H1 (cell line): Measurements from ENCODE around the gene TGFB2. TPM values are rescaled to one million over a fixed set of nuclear protein-coding genes. Genes with fewer than 3 reads are reported as not detected.

Experiments used
- CTCF ChIA-PET: fragments of 300-600 bp; sonication (Branson Sonifier 250); formaldehyde crosslinking; loops from one replicate; lab custom pipeline; 2021; ENCODE audit not compliant: partially characterized antibody; lab: Charles Lee
- POLR2A ChIA-PET: fragments of 300-600 bp; sonication (Branson Sonifier 250); formaldehyde crosslinking; loops from one replicate; lab custom pipeline; 2021; ENCODE audit warnings: inconsistent platforms; ENCODE audit not compliant: partially characterized antibody; lab: Charles Lee
- DNase-seq, 2 experiments: peaks; one replicate each; pipeline versions ENCODE4 v3.0.0 to v3.0.0-alpha.2; 2010 to 2022; ENCODE audit warnings: low spot score in 2 of 2, low read depth in 1 of 2, mixed read lengths in 1 of 2
- FAIRE-seq: peaks from 2 replicates; lab custom pipeline; 2011; peaks lifted over from hg19 to GRCh38; lab: Jason Lieb, UNC
- H2AFZ ChIP-seq: 2 replicates; pipeline ENCODE4 v1.8.1; 2012; ENCODE audit warnings: low read length, inconsistent platforms
- H2AK5ac ChIP-seq: 2 replicates; pipeline ENCODE4 v1.6.1; 2013; ENCODE audit warnings: low read depth, low read length
- H2BK120ac ChIP-seq: replicated peaks from 2 replicates; pipeline ENCODE3; 2013; ENCODE audit warnings: low read depth, low read length, inconsistent platforms
- H2BK12ac ChIP-seq: 2 replicates; pipeline ENCODE4 v1.6.1; 2013; ENCODE audit warnings: low read depth, low read length
- H2BK15ac ChIP-seq: 2 replicates; pipeline ENCODE4 v1.6.1; 2013; ENCODE audit warnings: low read length
- H2BK20ac ChIP-seq: 2 replicates; pipeline ENCODE4 v1.6.1; 2013; ENCODE audit warnings: low read length
- H2BK5ac ChIP-seq: 2 replicates; pipeline ENCODE4 v1.6.1; 2013; ENCODE audit warnings: low read depth, low read length
- H3K14ac ChIP-seq: 2 replicates; pipeline ENCODE4 v1.6.1; 2013; ENCODE audit warnings: inconsistent platforms; ENCODE audit not compliant: insufficient read length
- H3K18ac ChIP-seq: 2 replicates; pipeline ENCODE4 v1.6.1; 2013; ENCODE audit warnings: low read length; ENCODE audit errors: extremely low read depth
- H3K23ac ChIP-seq: 2 replicates; pipeline ENCODE4 v1.6.1; 2013; ENCODE audit warnings: inconsistent platforms; ENCODE audit not compliant: insufficient read length
- H3K23me2 ChIP-seq: 2 replicates; pipeline ENCODE4 v1.6.1; 2013; ENCODE audit warnings: low read depth, low read length
- H3K27ac ChIP-seq: 2 replicates; pipeline ENCODE4 v1.6.1; 2011; ENCODE audit warnings: low read depth, low read length, inconsistent platforms
- H3K27me3 ChIP-seq, 4 experiments: replicated peaks in 1 of 4; 1 replicate in 1 of 4; 2 replicates in 3 of 4; pipeline versions ENCODE4 v1.6.1 to v1.8.1; 2011 to 2013; ENCODE audit warnings: low read length in 3 of 4, mild to moderate bottlenecking in 3 of 4, inconsistent platforms in 2 of 4, mixed read lengths in 2 of 4, moderate library complexity in 1 of 4; ENCODE audit not compliant: control insufficient read depth in 3 of 4, insufficient read depth in 3 of 4; ENCODE audit errors: extremely low read depth in 1 of 4
- H3K36me3 ChIP-seq, 4 experiments: 2 replicates each; pipeline versions ENCODE4 v1.6.1 to v1.8.1; 2011 to 2013; ENCODE audit warnings: mild to moderate bottlenecking in 4 of 4, low read length in 3 of 4, moderate library complexity in 2 of 4, control low read depth in 1 of 4, inconsistent platforms in 1 of 4; ENCODE audit not compliant: insufficient read depth in 4 of 4, control insufficient read depth in 2 of 4
- H3K4ac ChIP-seq: replicated peaks from 2 replicates; pipeline ENCODE3; 2013; ENCODE audit warnings: low read length, low read depth, mixed read lengths, inconsistent platforms; ENCODE audit not compliant: insufficient read length
- H3K4me1 ChIP-seq, 4 experiments: replicated peaks in 1 of 4; 1 replicate in 1 of 4; 2 replicates in 3 of 4; pipeline versions ENCODE4 v1.6.1 to v1.8.1; 2011 to 2013; ENCODE audit warnings: low read length in 3 of 4, inconsistent platforms in 2 of 4, mixed read lengths in 1 of 4; ENCODE audit not compliant: insufficient read depth in 4 of 4, control insufficient read depth in 3 of 4
- H3K4me2 ChIP-seq, 2 experiments: 2 replicates each; pipeline versions ENCODE4 v1.6.1 to v1.8.1; 2011 to 2013; ENCODE audit warnings: low read depth in 2 of 2, low read length in 2 of 2, control low read depth in 1 of 2, inconsistent platforms in 1 of 2, mild to moderate bottlenecking in 1 of 2; ENCODE audit not compliant: insufficient read depth in 1 of 2
- H3K4me3 ChIP-seq, 4 experiments: fragments of 200-600, 300-600 bp in 1 of 4; sonication (generic), shearing (Covaris generic), sonication (Bioruptor Twin) in 1 of 4; 2 replicates each; pipeline versions ENCODE4 v1.5.1 to v1.8.1; 2011 to 2016; ENCODE audit warnings: low read length in 4 of 4, low read depth in 3 of 4, control low read depth in 2 of 4, inconsistent platforms in 2 of 4, mild to moderate bottlenecking in 2 of 4, mixed read lengths in 1 of 4, moderate library complexity in 1 of 4; ENCODE audit not compliant: insufficient read depth in 2 of 4; ENCODE audit errors: extremely low read depth in 1 of 4
- H3K56ac ChIP-seq: replicated peaks from 2 replicates; pipeline ENCODE3; 2013; ENCODE audit warnings: low read depth, mild to moderate bottlenecking, mixed read lengths, low read length, inconsistent platforms; ENCODE audit not compliant: insufficient read length
- H3K79me1 ChIP-seq: 2 replicates; pipeline ENCODE4 v1.6.1; 2013; ENCODE audit warnings: low read depth, low read length, control low read depth
- H3K79me2 ChIP-seq, 2 experiments: 2 replicates each; pipeline versions ENCODE4 v1.6.1 to v1.8.1; 2012 to 2013; ENCODE audit warnings: low read length in 2 of 2, mild to moderate bottlenecking in 2 of 2, inconsistent platforms in 1 of 2; ENCODE audit not compliant: insufficient read depth in 2 of 2, control insufficient read depth in 1 of 2
- H3K9ac ChIP-seq, 4 experiments: replicated peaks in 1 of 4; 1 replicate in 1 of 4; 2 replicates in 3 of 4; pipeline versions ENCODE4 v1.6.1 to v1.8.1; 2011 to 2013; ENCODE audit warnings: low read depth in 3 of 4, low read length in 3 of 4, control low read depth in 2 of 4, mild to moderate bottlenecking in 2 of 4, moderate library complexity in 2 of 4, inconsistent platforms in 1 of 4; ENCODE audit errors: extremely low read depth in 1 of 4
- H3K9me3 ChIP-seq, 2 experiments: 2 replicates each; pipeline versions ENCODE4 v1.6.1 to v1.8.1; 2012 to 2013; ENCODE audit warnings: mild to moderate bottlenecking in 2 of 2, moderate library complexity in 2 of 2, control low read depth in 1 of 2, inconsistent platforms in 1 of 2, low read depth in 1 of 2, low read length in 1 of 2, mixed read lengths in 1 of 2; ENCODE audit not compliant: insufficient read depth in 2 of 2
- H4K20me1 ChIP-seq, 2 experiments: replicated peaks in 1 of 2; 2 replicates each; pipeline versions ENCODE3 to v1.8.1; 2011 to 2013; ENCODE audit warnings: inconsistent platforms in 2 of 2, low read length in 2 of 2, mild to moderate bottlenecking in 1 of 2; ENCODE audit not compliant: insufficient read depth in 2 of 2, control insufficient read depth in 1 of 2
- H4K5ac ChIP-seq: 2 replicates; pipeline ENCODE4 v1.6.1; 2013; ENCODE audit warnings: low read length, low read depth, mixed read lengths, inconsistent platforms; ENCODE audit not compliant: insufficient read length
- H4K8ac ChIP-seq: 2 replicates; pipeline ENCODE4 v1.8.0; 2013; ENCODE audit warnings: mild to moderate bottlenecking, moderate library complexity, low read length, inconsistent platforms; ENCODE audit not compliant: insufficient read depth; ENCODE audit errors: extremely low read depth
- H4K91ac ChIP-seq: replicated peaks from 2 replicates; pipeline ENCODE3; 2013; ENCODE audit warnings: low read length, mixed read lengths, inconsistent platforms; ENCODE audit not compliant: insufficient read length
- CBX8 ChIP-seq: fragments of 300-800, 300-1000 bp; sonication (generic); IDR thresholded peaks from 2 replicates; pipeline ENCODE4 v1.7.1; 2016; ENCODE audit warnings: low read depth, low read length, borderline replicate concordance
- CTBP2 ChIP-seq: IDR thresholded peaks from 2 replicates; pipeline ENCODE4 v1.7.0; 2011; ENCODE audit warnings: borderline replicate concordance, mild to moderate bottlenecking, moderate library complexity, mixed read lengths, low read length; ENCODE audit not compliant: insufficient read depth, insufficient read length
- FOSL1 ChIP-seq: IDR thresholded peaks from 2 replicates; pipeline ENCODE4 v1.6.1; 2011; ENCODE audit warnings: mild to moderate bottlenecking, low read depth, low read length, moderate library complexity; ENCODE audit not compliant: insufficient read depth
- GTF2F1 ChIP-seq: IDR thresholded peaks from 2 replicates; pipeline ENCODE4 v1.6.1; 2012; ENCODE audit warnings: low read depth, low read length, improper control_type of control experiment, borderline replicate concordance
- HDAC2 ChIP-seq, 2 experiments: fragments of 300-600 bp in 1 of 2; sonication (generic) in 1 of 2; IDR thresholded peaks; 2 replicates each; pipeline ENCODE4 v1.6.1; 2011 to 2012; ENCODE audit warnings: low read depth in 2 of 2, low read length in 2 of 2, mild to moderate bottlenecking in 2 of 2, moderate library complexity in 2 of 2, borderline replicate concordance in 1 of 2, inconsistent platforms in 1 of 2
- KDM5A ChIP-seq: fragments of 200-600 bp; IDR thresholded peaks from 2 replicates; pipeline ENCODE4 v1.7.1; 2012; ENCODE audit warnings: mild to moderate bottlenecking, low read length, inconsistent platforms, mixed read lengths
- POLR2A ChIP-seq, 2 experiments: IDR thresholded peaks; 1 replicate in 1 of 2; 2 replicates in 1 of 2; pipeline ENCODE4 v1.6.1; 2011; ENCODE audit warnings: low read depth in 2 of 2, low read length in 2 of 2, mild to moderate bottlenecking in 2 of 2; ENCODE audit errors: control extremely low read depth in 1 of 2
- SAP30 ChIP-seq: fragments of 300-600 bp; sonication (generic); IDR thresholded peaks from 2 replicates; pipeline ENCODE4 v1.7.1; 2012; ENCODE audit warnings: low read length, moderate library complexity, mild to moderate bottlenecking, inconsistent platforms; ENCODE audit not compliant: insufficient read depth, insufficient replicate concordance
- SIX5 ChIP-seq: IDR thresholded peaks from 2 replicates; pipeline ENCODE4 v1.6.1; 2011; ENCODE audit warnings: mild to moderate bottlenecking, low read depth, low read length
- SRF ChIP-seq: IDR thresholded peaks from 2 replicates; pipeline ENCODE4 v1.6.1; 2011; ENCODE audit warnings: mild to moderate bottlenecking, low read depth, low read length, moderate library complexity
- WGBS, 2 experiments: shearing (Covaris generic) in 1 of 2; methylation state at CpG; one replicate each; pipeline versions ENCODE4 v1.1.6 to v1.1.7; 2013 to 2015; ENCODE audit warnings: low lambda C conversion rate in 2 of 2, mixed read lengths in 2 of 2, inconsistent platforms in 1 of 2, low coverage in 1 of 2, missing lambda C conversion rate in 1 of 2; ENCODE audit not compliant: insufficient replicate concordance in 2 of 2, insufficient coverage in 1 of 2, insufficient read length in 1 of 2; ENCODE audit errors: extremely low coverage in 1 of 2, missing lambda C conversion rate in 1 of 2; 5-methylcytosine and 5-hydroxymethylcytosine counted together
- polyA plus RNA-seq, 7 experiments: library from polyadenylated mRNA; depleted of rRNA in 3 of 7; stranded (reverse) in 5 of 7; unstranded in 2 of 7; fragments of >200 nt in 5 of 7; fragments of 200-250 nt in 2 of 7; gene quantifications; 1 replicate in 5 of 7; 2 replicates in 1 of 7; 4 replicates in 1 of 7; pipeline versions ENCODE4 v1.2.1 to v1.2.3, GENCODE V29; 2011 to 2013; ENCODE audit warnings: missing spikeins in 2 of 7, mixed read lengths in 2 of 7
- total RNA-seq: library from RNA; stranded (reverse); fragmentation: NEBNext Ultra II Directional; extraction: Animal tissue kit (Norgen Biotek cat#: 25700); gene quantifications from 2 replicates; pipeline ENCODE4 v1.2.1, GENCODE V29; 2021

TGFB2 gene
- total and polyA plus RNA-seq, 2 of the 8 experiments (the other 6 are each of a cell fraction or from before 2014, with no cell fraction given), result 0.26 to 0.84 TPM

DNA sequence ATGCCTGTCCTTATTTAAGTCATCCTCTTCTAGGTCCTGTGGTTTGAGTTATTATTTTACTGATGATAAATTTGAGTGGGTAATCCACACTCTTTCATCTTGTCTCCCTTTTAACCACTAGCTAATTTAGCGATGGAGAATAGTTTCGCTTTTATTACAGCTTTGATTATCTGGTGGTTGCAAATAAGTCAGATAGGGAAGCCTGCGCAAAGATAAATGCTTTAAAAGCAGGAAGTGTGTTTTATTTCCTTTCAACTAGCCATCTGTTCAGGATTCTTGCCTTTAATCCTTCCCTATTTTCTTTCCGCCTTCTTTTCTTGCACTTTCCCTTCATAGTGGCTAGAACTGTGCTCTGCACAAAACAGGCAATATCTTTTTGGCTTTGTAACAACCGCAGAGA lies 129.0 kb downstream of the TGFB2 start:
- Histone ChIP-seq H2BK12ac (no peak overlapping the region), H2AFZ (no peak overlapping the region), H3K79me1 (no peaks in the 10 kb centered on the region), H3K4me3 (no peak overlapping the region), H3K9ac (no peak overlapping the region), H2BK15ac (no peak overlapping the region), H3K27ac (no peak overlapping the region), H2BK5ac (no peak overlapping the region), H3K14ac (no peak overlapping the region), H3K4me2 (no peak overlapping the region), H2BK20ac (no peak overlapping the region), H3K27me3 (no peaks in the 10 kb centered on the region), H3K4me1 (no peaks in the 10 kb centered on the region), H2AK5ac (no peak overlapping the region), H4K8ac (no peak overlapping the region), H3K23me2 (no peaks in the 10 kb centered on the region), H3K36me3 (no peaks in the 10 kb centered on the region), H4K20me1 (no peaks in the 10 kb centered on the region), H3K18ac (no peak overlapping the region), H3K56ac (no peak overlapping the region), H3K23ac (no peak overlapping the region), H4K5ac (no peak overlapping the region), H2BK120ac (no peak overlapping the region), H3K79me2 (no peaks in the 10 kb centered on the region), H3K9me3 (no peaks in the 10 kb centered on the region), H3K4ac (no peak overlapping the region), H4K91ac (no peak overlapping the region)
- FAIRE-seq (no peak), DNase-seq (no peak)
- CTCF ChIA-PET, result no interaction called here
- POLR2A ChIA-PET, result no interaction called here
- WGBS, 2 experiments, result 93% methylated on average over 5 of the region's 5 CpGs; no CpG with 5 or more reads in 1 of the 2 experiments
- no peak for TF ChIP-seq CBX8
- TF ChIP-seq SAP30, result no peak
- no peak for TF ChIP-seq SIX5
- no peak for TF ChIP-seq HDAC2 (IDR thresholded peaks at IDR 0.05; ENCODE audit: borderline replicate concordance in 1 of 2, low read depth in 2 of 2, low read length in 2 of 2)
- TF ChIP-seq CTBP2, result no peak
- no peak for TF ChIP-seq SRF
- TF ChIP-seq FOSL1, result no peak
- no peak for TF ChIP-seq KDM5A
- no peak for TF ChIP-seq GTF2F1
- TF ChIP-seq POLR2A (IDR thresholded peaks at IDR 0.05; ENCODE audit: control extremely low read depth in 1 of 2, low read depth in 2 of 2, low read length in 2 of 2), result no peak
